ENCODE measurements around the gene LORICRIN. TPM values are rescaled to one million over a fixed set of nuclear protein-coding genes. Genes with fewer than 3 reads are reported as not detected.

LORICRIN gene
- total RNA-seq, 1 experiment from 2014 or later, result not detected

- Histone ChIP-seq H3K79me2 (ENCODE audit: low read depth) (no peaks in the 10 kb centered on the region), H3K9me3 (ENCODE audit: insufficient read depth, low read depth) (no peaks in the 10 kb centered on the region), H3K4me2 (no peak overlapping the region), H3K4me1 (replicated peaks; ENCODE audit: insufficient read depth) (no peaks in the 10 kb centered on the region), H3F3A (ENCODE audit: insufficient read depth, low read depth) (no peaks in the 10 kb centered on the region), H3K4me3 (no peak overlapping the region), H3K27me3 (ENCODE audit: insufficient read depth, low read depth) (peaks cover 46% of the 10 kb centered on the region), H3K27ac (no peak overlapping the region), H3K36me3 (ENCODE audit: low read depth) (no peaks in the 10 kb centered on the region), H2AFZ (no peak overlapping the region), H3K9me2 (ENCODE audit: insufficient read depth) (no peaks in the 10 kb centered on the region), H4K20me1 (ENCODE audit: insufficient read depth) (no peaks in the 10 kb centered on the region)
- BruUV-seq (replicated peaks), result no TSS peak
- intact Hi-C loops (cut with micrococcal nuclease; ENCODE audit: unreplicated experiment), result no loop called here
- TF ChIP-seq, protein P1, sequence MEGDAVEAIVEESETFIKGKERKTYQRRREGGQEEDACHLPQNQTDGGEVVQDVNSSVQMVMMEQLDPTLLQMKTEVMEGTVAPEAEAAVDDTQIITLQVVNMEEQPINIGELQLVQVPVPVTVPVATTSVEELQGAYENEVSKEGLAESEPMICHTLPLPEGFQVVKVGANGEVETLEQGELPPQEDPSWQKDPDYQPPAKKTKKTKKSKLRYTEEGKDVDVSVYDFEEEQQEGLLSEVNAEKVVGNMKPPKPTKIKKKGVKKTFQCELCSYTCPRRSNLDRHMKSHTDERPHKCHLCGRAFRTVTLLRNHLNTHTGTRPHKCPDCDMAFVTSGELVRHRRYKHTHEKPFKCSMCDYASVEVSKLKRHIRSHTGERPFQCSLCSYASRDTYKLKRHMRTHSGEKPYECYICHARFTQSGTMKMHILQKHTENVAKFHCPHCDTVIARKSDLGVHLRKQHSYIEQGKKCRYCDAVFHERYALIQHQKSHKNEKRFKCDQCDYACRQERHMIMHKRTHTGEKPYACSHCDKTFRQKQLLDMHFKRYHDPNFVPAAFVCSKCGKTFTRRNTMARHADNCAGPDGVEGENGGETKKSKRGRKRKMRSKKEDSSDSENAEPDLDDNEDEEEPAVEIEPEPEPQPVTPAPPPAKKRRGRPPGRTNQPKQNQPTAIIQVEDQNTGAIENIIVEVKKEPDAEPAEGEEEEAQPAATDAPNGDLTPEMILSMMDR (conservative IDR thresholded peaks at IDR 0.05), result no peak
- no peak for TF ChIP-seq EZH2 (IDR thresholded peaks at IDR 0.05; ENCODE audit: low read depth)
- no peak for DNase-seq
- POLR2A ChIA-PET (ENCODE audit: unreplicated experiment), result no interaction called here
- CTCF ChIA-PET, result no interaction called here
Measured at GRCh38 chr1:153262070-153262366, 2.5 kb downstream of the LORICRIN start.

DNA sequence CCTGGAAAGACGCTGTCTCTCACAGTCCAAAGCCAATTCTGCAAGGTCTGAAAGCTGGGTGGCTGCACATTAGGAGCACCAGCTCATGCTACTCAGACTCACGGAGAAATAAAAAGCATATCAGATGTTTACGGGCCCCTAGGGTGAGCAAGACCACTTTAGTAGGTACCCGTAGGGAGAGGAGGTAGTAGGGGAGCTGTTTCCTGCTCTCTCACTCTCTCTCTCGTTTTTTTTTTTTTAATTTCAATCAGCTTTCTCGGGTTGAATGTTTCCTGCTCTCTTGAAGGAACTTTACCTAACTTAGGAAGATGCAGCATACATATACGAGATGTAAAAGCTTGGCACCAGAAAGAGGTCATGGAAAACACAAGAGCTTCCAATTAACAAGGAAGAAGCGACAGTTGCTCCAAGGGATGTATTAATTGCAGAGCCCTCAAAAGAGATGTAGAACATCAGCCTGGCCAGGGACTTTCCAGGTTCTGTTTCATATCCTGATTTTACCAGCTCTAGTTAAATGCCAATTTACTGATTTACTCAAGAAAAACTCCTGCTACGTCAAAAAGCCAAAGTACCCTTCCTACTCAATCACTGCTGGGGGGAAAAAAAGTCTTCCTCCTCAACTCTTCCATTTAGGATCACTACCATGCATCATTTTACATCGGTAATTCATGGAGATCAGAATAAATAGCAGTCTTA, 3.1 kb downstream of the LORICRIN start:
- no peak for TF ChIP-seq EZH2 (IDR thresholded peaks at IDR 0.05; ENCODE audit: low read depth)
- TF ChIP-seq, protein P1 (conservative IDR thresholded peaks at IDR 0.05), result no peak

GRCh38 chr1:153265457-153265856, 6.0 kb downstream of the LORICRIN start:
- CTCF ChIA-PET, result no interaction called here
- Histone ChIP-seq H3K9me3 (ENCODE audit: insufficient read depth, low read depth) (no peaks in the 10 kb centered on the region), H3K4me2 (no peak overlapping the region), H4K20me1 (ENCODE audit: insufficient read depth) (no peaks in the 10 kb centered on the region), H3K9me2 (ENCODE audit: insufficient read depth) (no peaks in the 10 kb centered on the region), H3K4me1 (replicated peaks; ENCODE audit: insufficient read depth) (no peaks in the 10 kb centered on the region), H2AFZ (no peak overlapping the region), H3K79me2 (ENCODE audit: low read depth) (no peaks in the 10 kb centered on the region), H3F3A (ENCODE audit: insufficient read depth, low read depth) (no peaks in the 10 kb centered on the region), H3K36me3 (ENCODE audit: low read depth) (no peaks in the 10 kb centered on the region), H3K4me3 (no peak overlapping the region), H3K27ac (no peak overlapping the region), H3K27me3 (ENCODE audit: insufficient read depth, low read depth) (peaks cover 27% of the 10 kb centered on the region)
- intact Hi-C loops (cut with micrococcal nuclease; ENCODE audit: unreplicated experiment), result no loop called here
- DNase-seq, result no peak
- no peak for TF ChIP-seq EZH2 (IDR thresholded peaks at IDR 0.05; ENCODE audit: low read depth)
- TF ChIP-seq, protein P1 (conservative IDR thresholded peaks at IDR 0.05), result peak; percentile 25; the same call in 1 of the 2 replicates
- POLR2A ChIA-PET (ENCODE audit: unreplicated experiment), result no interaction called here
- BruUV-seq (replicated peaks), result no TSS peak

More for the DNA sequence above, 3.1 kb downstream of the LORICRIN start:
- H3K27me3 ChIP-seq (ENCODE audit: insufficient read depth, low read depth), result peaks cover 46% of the 10 kb centered on the region
- H3K9me2 ChIP-seq (ENCODE audit: insufficient read depth), result no peaks in the 10 kb centered on the region
- H3K79me2 ChIP-seq (ENCODE audit: low read depth), result no peaks in the 10 kb centered on the region
- no peak overlapping the region for H3K4me3 ChIP-seq
- no peak overlapping the region for H2AFZ ChIP-seq
- H3K4me2 ChIP-seq, result no peak overlapping the region
- no peaks in the 10 kb centered on the region for H3K36me3 ChIP-seq (ENCODE audit: low read depth)
- no TSS peak for BruUV-seq (replicated peaks)
- no peaks in the 10 kb centered on the region for H3F3A ChIP-seq (ENCODE audit: insufficient read depth, low read depth)
- no peaks in the 10 kb centered on the region for H4K20me1 ChIP-seq (ENCODE audit: insufficient read depth)
- H3K27ac ChIP-seq, result no peak overlapping the region
- intact Hi-C loops (cut with micrococcal nuclease; ENCODE audit: unreplicated experiment), result no loop called here
- CTCF ChIA-PET, result no interaction called here
- no peaks in the 10 kb centered on the region for H3K4me1 ChIP-seq (replicated peaks; ENCODE audit: insufficient read depth)
- POLR2A ChIA-PET (ENCODE audit: unreplicated experiment), result no interaction called here
- no peak for DNase-seq
- H3K9me3 ChIP-seq (ENCODE audit: insufficient read depth, low read depth), result no peaks in the 10 kb centered on the region
